ENCODE results near the gene CRABP1. TPM values are rescaled to one million over a fixed set of nuclear protein-coding genes. Genes with fewer than 3 reads are reported as not detected.

CRABP1 gene
- polyA plus RNA-seq, 3 donors, result not detected

DNA sequence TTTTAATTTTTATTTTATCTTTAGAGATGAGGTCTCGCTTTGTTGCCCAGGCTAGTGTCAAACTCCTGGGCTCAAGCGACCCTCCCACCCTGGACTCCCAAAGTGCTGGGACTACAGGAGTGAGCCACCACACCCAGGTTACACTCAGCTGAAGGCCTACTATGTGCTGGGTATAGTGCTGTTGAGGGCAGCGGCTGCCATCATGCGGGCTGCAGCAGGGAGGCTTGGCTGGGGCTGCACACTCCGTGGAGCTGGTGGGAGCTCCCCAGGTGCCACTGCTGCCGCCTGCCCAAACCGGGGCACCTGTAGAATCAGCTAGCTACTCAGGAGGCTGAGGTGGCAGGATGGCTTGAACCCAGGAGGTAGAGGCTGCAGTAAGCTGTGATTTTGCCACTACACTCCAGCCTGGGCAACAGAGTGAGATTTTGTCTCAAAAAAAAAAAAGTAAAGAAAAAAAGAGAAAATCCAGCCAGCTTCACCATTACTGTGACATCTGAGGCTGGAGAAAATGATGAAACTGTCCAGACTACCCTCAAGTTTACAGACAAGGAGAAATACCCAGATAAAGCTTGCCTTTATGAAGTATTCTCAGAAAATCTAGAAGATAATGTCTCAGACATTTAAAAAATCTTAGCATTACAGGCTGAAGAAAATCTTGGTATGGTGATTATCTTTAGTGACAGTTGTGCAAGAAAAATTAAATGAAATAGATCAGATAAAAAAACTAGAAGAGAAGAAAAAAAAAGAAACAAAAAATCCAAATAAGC is 42.1 kb downstream of the CRABP1 start:
- H3K27ac Mint-ChIP-seq, result no peak overlapping the region
- H2AFZ ChIP-seq (ENCODE audit: insufficient read depth, low read depth, low read length, poor library complexity, severe bottlenecking), result no peak overlapping the region
- H3K27me3 Mint-ChIP-seq (ENCODE audit: low read depth in 3 of 3), result peaks cover 7 to 14% (median 11%) of the 10 kb centered on the region in 3 donors
- intact Hi-C loops (cut with micrococcal nuclease), result no loop called here
- TF ChIP-seq, protein P1, sequence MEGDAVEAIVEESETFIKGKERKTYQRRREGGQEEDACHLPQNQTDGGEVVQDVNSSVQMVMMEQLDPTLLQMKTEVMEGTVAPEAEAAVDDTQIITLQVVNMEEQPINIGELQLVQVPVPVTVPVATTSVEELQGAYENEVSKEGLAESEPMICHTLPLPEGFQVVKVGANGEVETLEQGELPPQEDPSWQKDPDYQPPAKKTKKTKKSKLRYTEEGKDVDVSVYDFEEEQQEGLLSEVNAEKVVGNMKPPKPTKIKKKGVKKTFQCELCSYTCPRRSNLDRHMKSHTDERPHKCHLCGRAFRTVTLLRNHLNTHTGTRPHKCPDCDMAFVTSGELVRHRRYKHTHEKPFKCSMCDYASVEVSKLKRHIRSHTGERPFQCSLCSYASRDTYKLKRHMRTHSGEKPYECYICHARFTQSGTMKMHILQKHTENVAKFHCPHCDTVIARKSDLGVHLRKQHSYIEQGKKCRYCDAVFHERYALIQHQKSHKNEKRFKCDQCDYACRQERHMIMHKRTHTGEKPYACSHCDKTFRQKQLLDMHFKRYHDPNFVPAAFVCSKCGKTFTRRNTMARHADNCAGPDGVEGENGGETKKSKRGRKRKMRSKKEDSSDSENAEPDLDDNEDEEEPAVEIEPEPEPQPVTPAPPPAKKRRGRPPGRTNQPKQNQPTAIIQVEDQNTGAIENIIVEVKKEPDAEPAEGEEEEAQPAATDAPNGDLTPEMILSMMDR (IDR thresholded peaks at IDR 0.05), result no peak
- H3K4me1 Mint-ChIP-seq, result no peaks in the 10 kb centered on the region
- H3K9ac ChIP-seq (ENCODE audit: insufficient read depth, low read length, poor library complexity, severe bottlenecking), result no peak overlapping the region
- H3K4me1 ChIP-seq (ENCODE audit: control insufficient read depth in 1 of 2, insufficient read depth in 2 of 2, low read length in 2 of 2), result no peaks in the 10 kb centered on the region
- peaks cover 0 to 2% (median 0%) of the 10 kb centered on the region in 7 donors for H3K9me3 Mint-ChIP-seq
- 98% methylated on average over 4 of the region's 7 CpGs for WGBS (ENCODE audit: insufficient coverage)
- no peaks in the 10 kb centered on the region for H3K79me2 ChIP-seq (ENCODE audit: insufficient read depth, low read length)
- no peak overlapping the region for H3K27ac ChIP-seq (ENCODE audit: low read depth in 1 of 2, low read length in 2 of 2)
- no peaks in the 10 kb centered on the region for H3K36me3 ChIP-seq (replicated peaks in 1 of 2; ENCODE audit: control insufficient read depth in 1 of 2, insufficient read depth in 2 of 2, low read length in 2 of 2)
- H3K36me3 Mint-ChIP-seq, result no peaks in the 10 kb centered on the region
- no peak overlapping the region for H3K4me3 ChIP-seq (replicated peaks in 1 of 3; ENCODE audit: low read depth in 2 of 3, low read length in 3 of 3)
- H3K9me3 ChIP-seq (replicated peaks in 1 of 2; ENCODE audit: control insufficient read depth in 1 of 2, insufficient read depth in 1 of 2, low read length in 2 of 2), result no peaks in the 10 kb centered on the region
- H3K27me3 ChIP-seq (ENCODE audit: control insufficient read depth in 2 of 2, insufficient read depth in 2 of 2, low read length in 2 of 2), result no peaks in the 10 kb centered on the region
- no peak for DNase-seq
- no peaks in the 10 kb centered on the region for H4K20me1 ChIP-seq (ENCODE audit: insufficient read depth, low read length)
- H3K4me2 ChIP-seq (replicated peaks; ENCODE audit: extremely low read depth, low read length, poor library complexity, severe bottlenecking), result no peak overlapping the region
- H3K4me3 Mint-ChIP-seq, result no peak overlapping the region

DNA sequence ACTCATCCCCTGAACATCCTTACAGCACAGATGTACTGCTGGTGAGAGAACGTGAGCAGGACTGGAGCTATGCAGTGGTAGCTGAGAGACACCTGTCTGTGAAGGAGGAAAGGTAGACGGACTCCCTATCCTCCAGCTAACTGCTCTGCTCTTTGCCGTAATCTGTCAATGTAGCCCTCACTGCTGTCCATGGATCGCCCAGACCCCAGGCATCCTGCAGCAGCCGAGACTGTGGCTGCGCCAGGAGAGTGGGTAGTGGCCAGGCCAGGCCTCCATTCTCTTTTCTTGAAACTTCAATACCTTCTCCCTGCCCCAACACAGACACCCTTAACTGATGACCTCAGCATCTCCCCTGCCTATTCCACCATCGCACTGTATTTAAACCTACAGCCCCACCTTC is 44.5 kb downstream of the CRABP1 start:
- peaks cover 7 to 12% (median 10%) of the 10 kb centered on the region in 3 donors for H3K27me3 Mint-ChIP-seq (ENCODE audit: low read depth in 3 of 3)
- no peak for DNase-seq
- TF ChIP-seq, protein P1 (IDR thresholded peaks at IDR 0.05), result no peak
- H3K4me3 ChIP-seq (replicated peaks in 1 of 3; ENCODE audit: low read depth in 2 of 3, low read length in 3 of 3), result no peak overlapping the region
- no peaks in the 10 kb centered on the region for H3K27me3 ChIP-seq (ENCODE audit: control insufficient read depth in 2 of 2, insufficient read depth in 2 of 2, low read length in 2 of 2)
- no peak overlapping the region for H3K27ac ChIP-seq (ENCODE audit: low read depth in 1 of 2, low read length in 2 of 2)
- no peaks in the 10 kb centered on the region for H3K36me3 ChIP-seq (replicated peaks in 1 of 2; ENCODE audit: control insufficient read depth in 1 of 2, insufficient read depth in 2 of 2, low read length in 2 of 2)
- intact Hi-C loops (cut with micrococcal nuclease), result no loop called here
- H2AFZ ChIP-seq (ENCODE audit: insufficient read depth, low read depth, low read length, poor library complexity, severe bottlenecking), result no peak overlapping the region
- no peaks in the 10 kb centered on the region for H3K9me3 ChIP-seq (replicated peaks in 1 of 2; ENCODE audit: control insufficient read depth in 1 of 2, insufficient read depth in 1 of 2, low read length in 2 of 2)
- WGBS (ENCODE audit: insufficient coverage), result 94% methylated on average over 6 of the region's 7 CpGs
- H3K36me3 Mint-ChIP-seq, result no peaks in the 10 kb centered on the region
- no peaks in the 10 kb centered on the region for H3K79me2 ChIP-seq (ENCODE audit: insufficient read depth, low read length)
- no peaks in the 10 kb centered on the region for H3K4me1 ChIP-seq (ENCODE audit: control insufficient read depth in 1 of 2, insufficient read depth in 2 of 2, low read length in 2 of 2)
- no peak overlapping the region for H3K27ac Mint-ChIP-seq
- no peaks in the 10 kb centered on the region for H4K20me1 ChIP-seq (ENCODE audit: insufficient read depth, low read length)
- H3K9me3 Mint-ChIP-seq, result peaks cover 0 to 2% (median 0%) of the 10 kb centered on the region in 7 donors
- H3K4me3 Mint-ChIP-seq, result no peak overlapping the region
- H3K9ac ChIP-seq (ENCODE audit: insufficient read depth, low read length, poor library complexity, severe bottlenecking), result no peak overlapping the region
- no peak overlapping the region for H3K4me2 ChIP-seq (replicated peaks; ENCODE audit: extremely low read depth, low read length, poor library complexity, severe bottlenecking)
- no peaks in the 10 kb centered on the region for H3K4me1 Mint-ChIP-seq
